HG02623 (cell line): ENCODE measurements around the gene SLC29A4.

Experiments
- ATAC-seq: cut with Tn5 transposase; IDR thresholded peaks from one replicate; pipeline ENCODE4 v1.9.1; 2021; ENCODE audit warnings: moderate library complexity; ENCODE audit not compliant: unreplicated experiment

The SLC29A4 gene

GRCh38 chr7:5350600-5351385, 68.0 kb downstream of the SLC29A4 start:
- no peak for ATAC-seq

- ATAC-seq: no peak
These were observed 68.9 kb downstream of the SLC29A4 start for GRCh38 chr7:5351507-5352265.

GRCh38 chr7:5352440-5353010, 69.8 kb downstream of the SLC29A4 start:
- no peak for ATAC-seq

GRCh38 chr7:5354460-5355232, 71.9 kb downstream of the SLC29A4 start:
- no peak for ATAC-seq
